Retinal pigment epithelial cell (primary cell): ENCODE results near the gene KRT14.

Experiments
- DNase-seq: peaks from one replicate; pipeline ENCODE4 v3.0.0-alpha.2; 2010; ENCODE audit warnings: low read depth
- H3K4me3 ChIP-seq: 2 replicates; pipeline ENCODE4 v1.5.1; 2011; ENCODE audit warnings: mild to moderate bottlenecking, low read length, control low read depth, moderate library complexity
- TF ChIP-seq, protein P1 (sequence below): conservative IDR thresholded peaks from 2 replicates; pipeline ENCODE4 v1.5.1; 2011; ENCODE audit warnings: low read depth, low read length, control low read depth, inconsistent platforms

The KRT14 gene

DNA sequence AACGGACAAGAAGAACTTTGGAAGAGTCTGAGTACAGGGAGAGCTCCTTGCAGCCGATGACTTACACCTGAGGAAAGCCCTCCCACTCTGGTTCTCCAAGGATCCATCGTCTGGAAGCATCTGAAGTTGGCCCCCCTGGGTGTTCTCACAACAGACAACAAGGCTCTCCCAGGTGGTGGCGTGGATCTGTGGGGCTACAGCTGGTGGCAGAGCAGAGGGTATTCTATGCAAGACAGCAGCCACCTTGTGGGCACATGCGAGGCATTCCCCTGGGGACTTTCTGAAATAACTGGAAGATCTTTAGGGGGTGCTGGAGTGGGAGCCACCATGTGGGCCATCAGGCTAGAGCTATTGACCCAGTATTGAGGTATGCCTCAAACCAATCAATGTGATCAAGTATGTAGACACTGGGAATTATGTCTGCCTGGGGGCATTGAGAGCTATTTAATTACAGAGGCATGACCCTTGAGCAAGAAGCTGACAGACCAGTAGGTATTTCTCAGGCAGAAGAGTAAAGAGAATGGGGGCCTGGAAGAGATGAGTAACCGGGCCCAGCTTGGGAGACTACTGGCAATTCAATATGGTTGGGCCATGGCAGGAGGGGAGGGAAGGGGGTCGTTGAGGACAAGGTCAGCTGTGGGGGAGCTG, 51.7 kb downstream of the KRT14 start:
- H3K4me3 ChIP-seq = no peak overlapping the region
- TF ChIP-seq, protein P1, sequence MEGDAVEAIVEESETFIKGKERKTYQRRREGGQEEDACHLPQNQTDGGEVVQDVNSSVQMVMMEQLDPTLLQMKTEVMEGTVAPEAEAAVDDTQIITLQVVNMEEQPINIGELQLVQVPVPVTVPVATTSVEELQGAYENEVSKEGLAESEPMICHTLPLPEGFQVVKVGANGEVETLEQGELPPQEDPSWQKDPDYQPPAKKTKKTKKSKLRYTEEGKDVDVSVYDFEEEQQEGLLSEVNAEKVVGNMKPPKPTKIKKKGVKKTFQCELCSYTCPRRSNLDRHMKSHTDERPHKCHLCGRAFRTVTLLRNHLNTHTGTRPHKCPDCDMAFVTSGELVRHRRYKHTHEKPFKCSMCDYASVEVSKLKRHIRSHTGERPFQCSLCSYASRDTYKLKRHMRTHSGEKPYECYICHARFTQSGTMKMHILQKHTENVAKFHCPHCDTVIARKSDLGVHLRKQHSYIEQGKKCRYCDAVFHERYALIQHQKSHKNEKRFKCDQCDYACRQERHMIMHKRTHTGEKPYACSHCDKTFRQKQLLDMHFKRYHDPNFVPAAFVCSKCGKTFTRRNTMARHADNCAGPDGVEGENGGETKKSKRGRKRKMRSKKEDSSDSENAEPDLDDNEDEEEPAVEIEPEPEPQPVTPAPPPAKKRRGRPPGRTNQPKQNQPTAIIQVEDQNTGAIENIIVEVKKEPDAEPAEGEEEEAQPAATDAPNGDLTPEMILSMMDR = no peak
- no peak for DNase-seq

DNA sequence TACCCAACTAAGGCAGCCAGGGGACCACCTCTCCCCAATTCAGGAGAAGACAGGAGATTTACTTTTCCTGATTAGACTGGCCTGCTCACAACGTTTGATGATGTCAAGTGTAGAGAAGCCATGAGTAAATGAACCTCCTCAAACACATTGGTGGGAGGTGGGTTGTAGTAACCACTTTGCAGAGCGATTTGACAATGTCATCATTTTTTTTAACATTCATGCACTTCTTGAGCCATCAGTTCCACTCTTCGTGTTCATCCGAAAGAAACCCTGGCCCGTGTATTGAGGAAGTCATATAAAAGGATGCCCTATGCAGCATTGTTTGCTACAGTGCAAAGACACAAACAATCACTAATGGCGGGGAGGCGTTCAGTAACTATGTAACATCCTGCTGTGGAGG, 53.1 kb downstream of the KRT14 start:
- TF ChIP-seq, protein P1 = no peak
- no peak for DNase-seq

DNA sequence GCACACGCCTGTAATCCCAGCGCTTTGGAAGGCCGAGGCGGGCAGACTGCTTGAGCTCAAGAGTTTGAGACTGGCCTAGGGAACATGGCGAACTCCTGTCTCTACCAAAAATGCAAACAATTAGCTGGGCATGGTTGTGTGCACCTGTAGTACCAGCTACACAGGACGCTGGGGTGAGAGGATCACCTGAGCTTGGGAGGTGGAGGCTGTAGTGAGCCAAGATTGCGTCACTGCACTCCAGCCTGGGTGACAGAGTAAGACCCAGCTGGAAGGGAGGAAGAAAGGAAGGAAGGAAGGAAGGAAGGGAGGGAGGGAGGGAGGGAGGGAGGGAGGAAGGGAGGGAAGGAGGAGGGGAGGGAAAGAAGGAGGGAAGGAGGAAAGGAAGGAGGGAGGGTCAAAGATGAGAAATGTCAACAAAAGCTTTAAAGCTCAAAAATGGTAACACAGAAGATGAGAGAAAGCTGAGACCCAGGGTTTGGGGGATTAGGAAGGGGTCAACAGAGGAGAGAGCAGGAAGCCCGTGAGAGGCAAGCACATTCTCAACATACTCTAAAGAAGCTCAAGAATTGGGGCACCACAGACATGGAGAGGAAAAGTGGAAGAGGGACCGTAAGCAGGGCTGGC, 53.6 kb downstream of the KRT14 start:
- TF ChIP-seq, protein P1 = no peak
- no peak for DNase-seq
- H3K4me3 ChIP-seq = no peak overlapping the region

More for the DNA sequence above, 53.1 kb downstream of the KRT14 start:
- H3K4me3 ChIP-seq = no peak overlapping the region
